ENCODE data around the gene DENND1B. TPM values are rescaled to one million over a fixed set of nuclear protein-coding genes. Genes with fewer than 3 reads are reported as not detected.

DENND1B gene
- polyA plus RNA-seq, 1 donor (not counting 4 experiments of a cell fraction or from before 2014, with no cell fraction given), result 7.6 TPM

DNA sequence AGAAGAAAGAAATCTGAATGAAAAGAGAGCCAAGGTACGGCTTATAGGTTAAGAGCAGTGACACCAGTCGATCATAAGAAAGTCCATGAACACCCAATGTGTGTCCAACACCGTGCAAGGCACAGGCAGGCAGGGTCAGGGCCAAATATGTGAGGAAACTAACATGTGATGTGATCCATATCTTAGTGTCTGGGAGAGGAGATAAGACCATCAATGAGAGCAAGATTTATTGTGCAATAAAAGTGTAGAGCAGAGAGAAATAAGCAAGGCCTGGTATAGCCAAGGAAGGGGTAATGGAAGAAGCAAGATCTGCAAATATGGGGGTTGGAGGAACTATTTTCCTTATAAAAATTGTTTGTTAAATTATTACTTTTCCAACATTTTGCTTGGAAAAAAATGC lies 308.5 kb downstream of the DENND1B start:
- no peak overlapping the region for H3K27ac ChIP-seq (ENCODE audit: control insufficient read depth, insufficient read depth, low read length)
- no peaks in the 10 kb centered on the region for H3K9me3 ChIP-seq (ENCODE audit: control insufficient read depth, low read depth, low read length)
- no peak overlapping the region for H2AFZ ChIP-seq (ENCODE audit: control insufficient read depth, low read length)
- no peaks in the 10 kb centered on the region for H3K36me3 ChIP-seq (ENCODE audit: control insufficient read depth in 2 of 2, extremely low read depth in 1 of 2, insufficient read depth in 2 of 2, low read length in 2 of 2)
- H3K9ac ChIP-seq (ENCODE audit: control insufficient read depth, extremely low read depth, insufficient read depth, low read length), result no peak overlapping the region
- H4K20me1 ChIP-seq (ENCODE audit: control insufficient read depth, extremely low read depth, insufficient read depth, low read length), result no peaks in the 10 kb centered on the region
- FAIRE-seq (no peak), DNase-seq (ENCODE audit: low read depth, low spot score) (no peak)
- no peaks in the 10 kb centered on the region for H3K4me1 ChIP-seq (ENCODE audit: control insufficient read depth, extremely low read depth, insufficient read depth, low read length)
- H3K27me3 ChIP-seq (ENCODE audit: control insufficient read depth, extremely low read depth, insufficient read depth, low read length), result no peaks in the 10 kb centered on the region
- dilution Hi-C loops (cut with MboI; ENCODE audit: extremely low pct_ligation_motif_present, low sequenced_read_pairs), result no loop called here
- H3K4me3 ChIP-seq (ENCODE audit: control insufficient read depth in 2 of 3, extremely low read depth in 1 of 3, insufficient read depth in 2 of 3, low read depth in 1 of 3, low read length in 3 of 3), result no peak overlapping the region
- TF ChIP-seq, protein P1, sequence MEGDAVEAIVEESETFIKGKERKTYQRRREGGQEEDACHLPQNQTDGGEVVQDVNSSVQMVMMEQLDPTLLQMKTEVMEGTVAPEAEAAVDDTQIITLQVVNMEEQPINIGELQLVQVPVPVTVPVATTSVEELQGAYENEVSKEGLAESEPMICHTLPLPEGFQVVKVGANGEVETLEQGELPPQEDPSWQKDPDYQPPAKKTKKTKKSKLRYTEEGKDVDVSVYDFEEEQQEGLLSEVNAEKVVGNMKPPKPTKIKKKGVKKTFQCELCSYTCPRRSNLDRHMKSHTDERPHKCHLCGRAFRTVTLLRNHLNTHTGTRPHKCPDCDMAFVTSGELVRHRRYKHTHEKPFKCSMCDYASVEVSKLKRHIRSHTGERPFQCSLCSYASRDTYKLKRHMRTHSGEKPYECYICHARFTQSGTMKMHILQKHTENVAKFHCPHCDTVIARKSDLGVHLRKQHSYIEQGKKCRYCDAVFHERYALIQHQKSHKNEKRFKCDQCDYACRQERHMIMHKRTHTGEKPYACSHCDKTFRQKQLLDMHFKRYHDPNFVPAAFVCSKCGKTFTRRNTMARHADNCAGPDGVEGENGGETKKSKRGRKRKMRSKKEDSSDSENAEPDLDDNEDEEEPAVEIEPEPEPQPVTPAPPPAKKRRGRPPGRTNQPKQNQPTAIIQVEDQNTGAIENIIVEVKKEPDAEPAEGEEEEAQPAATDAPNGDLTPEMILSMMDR (optimal IDR thresholded peaks at IDR 0.05 in 1 of 3, IDR thresholded peaks at IDR 0.05 in 1 of 3, conservative IDR thresholded peaks at IDR 0.05 in 1 of 3; ENCODE audit: extremely low read depth in 1 of 3, insufficient read depth in 2 of 3, low read length in 3 of 3), result no peak
- no peak for TF ChIP-seq EZH2 (IDR thresholded peaks at IDR 0.05; ENCODE audit: low read length)
- H3K9me1 ChIP-seq (ENCODE audit: control insufficient read depth, extremely low read depth, insufficient read depth, low read length), result no peaks in the 10 kb centered on the region
- H3K4me2 ChIP-seq (ENCODE audit: control insufficient read depth, extremely low read depth, insufficient read depth, low read depth, low read length), result no peak overlapping the region
- H3K79me2 ChIP-seq (ENCODE audit: control insufficient read depth, insufficient read depth, low read length), result no peaks in the 10 kb centered on the region

DNA sequence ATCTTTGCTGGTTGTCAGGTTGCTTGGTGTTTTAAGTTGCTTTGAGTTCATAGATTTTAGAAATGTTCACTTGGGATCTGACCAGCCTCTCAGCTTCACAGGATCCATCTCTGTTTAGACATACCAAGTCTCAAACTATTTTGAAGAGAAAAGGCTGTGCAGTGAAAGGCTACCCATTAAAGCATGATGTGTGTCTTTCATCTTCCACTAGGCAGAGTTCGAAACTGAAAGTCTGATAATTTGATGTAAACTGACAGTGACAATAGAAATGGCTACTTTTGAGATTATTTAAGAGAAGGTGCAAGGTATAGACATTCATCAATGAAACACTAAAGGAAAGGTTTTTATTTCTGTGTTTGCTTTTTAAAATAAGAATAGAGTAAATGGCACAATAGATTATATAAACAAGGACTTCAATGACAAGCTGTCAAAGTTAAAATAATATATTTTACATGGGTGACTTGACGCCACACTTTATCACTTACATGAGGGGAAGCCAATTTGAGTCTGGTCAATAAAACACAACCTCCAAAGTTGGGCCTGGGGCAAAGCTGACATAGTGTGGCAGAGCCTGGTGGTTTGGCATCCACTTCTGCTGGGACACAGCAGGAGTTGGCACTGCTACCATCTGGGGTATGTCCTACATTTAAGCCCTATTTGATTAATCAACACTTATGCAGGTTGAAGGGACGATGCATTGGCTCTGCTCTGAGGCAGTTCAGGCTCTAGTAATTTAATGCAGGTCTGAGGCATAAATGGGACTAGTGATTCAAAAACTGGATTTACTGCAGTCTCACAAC lies 309.6 kb downstream of the DENND1B start:
- H3K27me3 ChIP-seq (ENCODE audit: control insufficient read depth, extremely low read depth, insufficient read depth, low read length), result no peaks in the 10 kb centered on the region
- H3K4me1 ChIP-seq (ENCODE audit: control insufficient read depth, extremely low read depth, insufficient read depth, low read length), result no peaks in the 10 kb centered on the region
- no peak overlapping the region for H3K27ac ChIP-seq (ENCODE audit: control insufficient read depth, insufficient read depth, low read length)
- H3K9ac ChIP-seq (ENCODE audit: control insufficient read depth, extremely low read depth, insufficient read depth, low read length), result no peak overlapping the region
- no peaks in the 10 kb centered on the region for H3K79me2 ChIP-seq (ENCODE audit: control insufficient read depth, insufficient read depth, low read length)
- DNase-seq (ENCODE audit: low read depth, low spot score) (no peak), FAIRE-seq (no peak)
- no peak overlapping the region for H3K4me3 ChIP-seq (ENCODE audit: control insufficient read depth in 2 of 3, extremely low read depth in 1 of 3, insufficient read depth in 2 of 3, low read depth in 1 of 3, low read length in 3 of 3)
- H3K9me3 ChIP-seq (ENCODE audit: control insufficient read depth, low read depth, low read length), result no peaks in the 10 kb centered on the region
- H3K9me1 ChIP-seq (ENCODE audit: control insufficient read depth, extremely low read depth, insufficient read depth, low read length), result no peaks in the 10 kb centered on the region
- no peaks in the 10 kb centered on the region for H3K36me3 ChIP-seq (ENCODE audit: control insufficient read depth in 2 of 2, extremely low read depth in 1 of 2, insufficient read depth in 2 of 2, low read length in 2 of 2)
- H2AFZ ChIP-seq (ENCODE audit: control insufficient read depth, low read length), result no peak overlapping the region
- dilution Hi-C loops (cut with MboI; ENCODE audit: extremely low pct_ligation_motif_present, low sequenced_read_pairs), result no loop called here
- no peak overlapping the region for H3K4me2 ChIP-seq (ENCODE audit: control insufficient read depth, extremely low read depth, insufficient read depth, low read depth, low read length)
- no peak for TF ChIP-seq EZH2 (IDR thresholded peaks at IDR 0.05; ENCODE audit: low read length)
- TF ChIP-seq, protein P1 (optimal IDR thresholded peaks at IDR 0.05 in 1 of 3, IDR thresholded peaks at IDR 0.05 in 1 of 3, conservative IDR thresholded peaks at IDR 0.05 in 1 of 3; ENCODE audit: extremely low read depth in 1 of 3, insufficient read depth in 2 of 3, low read length in 3 of 3), result no peak
- H4K20me1 ChIP-seq (ENCODE audit: control insufficient read depth, extremely low read depth, insufficient read depth, low read length), result no peaks in the 10 kb centered on the region
